Activated T-helper 9 cell treated with anti-CD3 and anti-CD28 coated beads, Interleukin-2, amount 50 U/mL, for 16 hours (primary cell): ENCODE data around the gene SYF2.

Source experiments
- DNase-seq: peaks from one replicate; pipeline ENCODE4 v3.0.0-alpha.2; 2020; ENCODE audit warnings: low read depth

Gene SYF2

DNA sequence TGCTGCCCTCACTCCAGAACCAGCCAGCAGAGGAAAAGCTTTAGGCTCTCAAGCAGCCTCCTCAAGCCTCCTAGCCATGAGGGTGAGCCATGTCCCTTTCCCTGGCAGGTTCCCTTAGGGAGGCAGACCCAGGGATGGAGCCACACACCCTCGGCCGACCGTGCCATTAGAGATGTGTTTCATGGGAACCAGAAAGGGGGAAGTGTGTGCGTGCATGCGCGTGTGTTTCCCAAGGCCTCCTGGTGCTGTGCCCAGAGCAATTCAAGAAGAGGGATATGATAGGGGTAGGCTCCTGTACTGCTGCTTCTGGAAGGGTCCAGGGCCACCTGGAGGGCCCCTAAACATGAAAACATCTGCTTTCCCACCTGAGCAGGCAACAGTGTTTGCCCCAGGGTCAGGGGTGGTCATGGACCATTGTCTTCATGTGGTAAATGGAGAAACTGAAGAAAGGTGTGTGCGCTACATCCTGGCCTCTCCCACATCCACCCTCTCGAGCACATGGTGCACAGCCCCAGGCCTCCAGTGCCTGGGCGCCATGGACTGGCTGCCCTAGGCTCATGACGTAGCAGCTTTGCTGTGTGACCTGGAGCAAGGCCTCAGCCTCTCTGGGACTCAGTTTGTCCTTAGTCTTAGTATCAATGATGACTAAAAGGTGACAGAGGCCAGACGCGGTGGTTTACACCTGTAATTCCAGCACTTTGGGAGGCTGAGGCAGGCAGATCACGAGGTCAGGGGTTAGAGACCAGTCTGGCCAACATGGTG, 48.1 kb downstream of the SYF2 start:
- DNase-seq: no peak

DNA sequence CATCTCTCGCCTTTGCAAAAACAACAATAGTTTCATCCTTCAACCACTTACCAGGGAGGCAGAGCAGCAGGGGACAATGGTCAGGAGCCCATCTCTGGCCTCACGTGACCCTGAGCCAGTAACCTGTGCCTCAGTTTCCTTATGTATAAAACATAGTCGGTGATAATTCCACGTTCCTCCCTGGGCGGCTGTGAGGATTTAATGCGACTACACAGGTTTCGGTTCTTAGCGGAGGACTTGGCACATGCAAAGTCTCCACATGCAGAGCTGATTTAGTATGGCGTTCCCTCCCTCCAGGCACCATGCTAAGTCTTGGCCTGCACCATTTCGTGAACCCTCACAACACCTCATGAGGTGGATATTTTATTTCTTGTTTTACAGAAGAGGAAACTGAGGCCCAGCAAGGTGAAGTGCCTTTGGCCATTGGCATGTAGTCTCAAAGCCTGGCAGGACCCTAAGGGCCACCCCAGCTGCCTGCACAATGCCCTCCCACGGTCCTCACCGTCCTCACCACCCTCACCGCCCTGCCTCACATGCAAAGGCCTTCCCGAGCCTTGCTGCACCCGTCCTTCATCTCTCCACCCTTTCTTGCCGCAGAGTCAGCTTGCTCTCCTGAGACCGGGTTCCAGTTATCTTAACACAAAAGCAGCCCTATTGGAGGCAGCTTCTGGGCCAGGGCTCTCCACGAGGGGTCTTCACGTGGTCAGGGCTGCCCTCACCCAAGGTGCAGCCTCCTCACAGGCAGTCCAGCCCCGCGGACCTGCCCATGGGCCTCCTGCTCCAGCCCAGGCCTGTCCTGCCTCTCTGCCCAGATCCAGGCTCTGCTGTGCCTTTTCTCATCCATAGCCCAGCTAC, 48.9 kb downstream of the SYF2 start:
- no peak for DNase-seq

DNA sequence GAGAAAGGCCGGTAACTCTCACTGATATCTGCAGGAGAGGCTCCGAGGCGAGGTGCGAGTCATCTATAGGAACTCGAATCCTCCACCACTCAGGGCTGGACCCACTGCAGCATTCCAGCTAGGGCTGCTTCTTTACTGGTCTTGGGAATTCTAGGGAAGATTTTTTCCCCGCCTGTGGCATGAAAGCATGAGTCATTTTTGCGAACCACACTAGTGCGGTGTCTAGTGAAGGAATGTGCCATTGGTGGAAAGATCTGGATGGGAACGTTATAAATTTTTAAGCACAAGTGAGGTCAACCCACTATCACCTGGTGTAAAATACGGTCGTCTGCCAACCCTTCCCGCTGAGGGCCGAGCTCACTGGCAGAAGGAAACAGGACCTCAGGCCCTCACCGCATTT, 49.7 kb downstream of the SYF2 start:
- DNase-seq: no peak

DNA sequence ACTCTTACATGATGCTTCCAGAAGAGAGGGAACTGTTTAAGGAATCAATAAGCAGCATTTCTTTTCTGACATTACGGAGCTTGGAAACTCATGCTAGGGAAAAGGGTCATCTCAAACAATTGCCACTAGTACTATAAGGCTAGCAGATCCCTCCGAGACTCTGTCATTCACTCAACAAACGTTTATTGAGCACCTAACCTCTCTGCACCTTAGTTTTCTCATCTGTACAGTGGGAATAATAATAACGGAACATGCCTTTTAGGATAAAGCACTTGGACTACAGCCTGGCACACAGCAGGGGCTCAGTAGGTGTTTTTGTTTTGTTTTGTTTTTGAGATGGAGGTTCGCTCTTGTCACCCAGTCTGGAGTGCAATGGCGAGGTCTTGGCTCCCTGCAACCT, 51.3 kb downstream of the SYF2 start:
- no peak for DNase-seq

DNA sequence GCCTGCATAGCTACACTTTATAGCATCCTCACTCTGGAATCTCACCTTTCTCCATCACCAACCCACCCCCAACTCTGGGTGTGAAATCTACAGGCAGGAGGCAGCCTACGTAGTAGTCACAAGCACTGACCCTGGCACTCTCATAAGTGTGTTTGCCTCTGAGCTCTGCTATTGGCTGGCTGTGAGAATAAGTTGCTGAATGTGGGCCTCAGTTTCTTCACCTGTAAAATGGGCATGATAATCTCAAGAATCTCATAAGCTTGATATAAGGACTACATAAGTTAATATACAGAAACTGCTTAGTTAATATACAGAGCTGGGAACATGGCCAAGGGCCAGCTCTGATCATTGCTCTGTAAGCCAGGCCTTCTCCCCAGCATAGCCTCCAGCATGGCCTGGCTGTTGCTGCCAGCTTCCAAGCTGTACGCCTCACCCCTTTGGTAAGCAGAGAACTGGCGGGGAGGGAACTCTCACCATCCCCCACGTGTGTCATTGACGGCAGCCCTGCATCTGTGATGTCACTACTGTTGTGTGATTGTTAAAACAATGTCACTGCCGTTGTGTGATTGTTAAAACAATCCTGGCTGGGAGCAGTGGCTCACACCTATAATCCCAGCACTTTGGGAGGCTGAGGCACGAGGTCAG, 53.3 kb downstream of the SYF2 start:
- no peak for DNase-seq

DNA sequence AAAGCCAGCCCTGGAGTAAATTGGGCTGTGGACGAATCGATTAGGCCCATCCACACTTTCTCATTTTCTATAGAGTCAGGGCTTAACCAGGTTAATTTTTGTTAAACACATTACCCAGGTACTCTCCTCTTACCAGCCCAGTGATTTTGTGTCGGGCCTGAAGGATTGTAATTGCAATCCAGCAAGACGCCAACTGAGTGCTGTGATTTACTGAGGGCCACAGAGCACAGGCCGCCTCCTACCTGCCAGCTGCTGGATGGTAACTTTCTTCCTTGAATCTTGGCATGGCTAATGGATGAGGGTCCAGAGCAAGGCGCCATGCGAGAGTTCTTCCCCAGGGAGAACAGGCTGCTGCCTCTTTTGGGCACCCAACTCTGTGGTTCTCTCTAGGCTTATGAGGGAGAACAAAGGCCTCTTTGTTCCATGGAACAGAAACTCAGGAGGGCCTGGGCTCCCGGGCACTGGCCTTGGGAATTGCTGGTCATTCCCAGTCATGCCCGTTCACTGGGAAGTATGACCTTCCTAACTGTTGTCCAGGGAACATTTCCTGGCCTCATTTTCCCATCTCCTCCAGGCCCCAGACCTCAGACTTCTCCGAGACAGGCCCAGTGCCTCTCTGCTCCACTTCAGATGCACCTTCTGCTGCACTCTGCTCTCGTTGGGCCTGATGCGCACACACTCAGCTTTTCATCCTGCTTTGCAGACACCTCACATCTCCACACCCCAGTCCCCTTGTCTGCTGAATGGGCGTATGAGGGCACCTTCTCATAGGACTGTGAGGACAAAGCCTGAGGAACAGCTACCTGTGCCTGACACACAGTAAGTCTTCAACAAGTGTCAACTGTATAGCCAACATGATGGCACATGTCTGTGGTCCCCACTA, 57.3 kb downstream of the SYF2 start:
- no peak for DNase-seq

DNA sequence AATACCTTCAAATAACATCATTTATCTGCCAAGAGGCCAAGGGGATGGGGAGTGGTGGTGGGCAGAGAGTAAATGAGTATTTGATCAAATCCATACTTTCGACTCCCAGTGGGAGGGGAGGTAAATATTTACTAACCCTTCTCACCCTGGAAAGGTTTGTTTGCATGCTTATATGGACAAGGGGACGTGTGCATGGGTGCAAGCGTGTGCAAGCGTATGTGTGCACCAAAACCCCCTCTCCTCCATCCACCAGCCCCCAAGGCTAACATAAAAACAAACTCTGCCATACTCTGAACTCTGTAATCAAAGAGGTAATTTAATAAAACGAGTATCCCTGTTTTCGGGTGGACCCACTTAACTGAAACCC, 58.0 kb downstream of the SYF2 start:
- no peak for DNase-seq

DNA sequence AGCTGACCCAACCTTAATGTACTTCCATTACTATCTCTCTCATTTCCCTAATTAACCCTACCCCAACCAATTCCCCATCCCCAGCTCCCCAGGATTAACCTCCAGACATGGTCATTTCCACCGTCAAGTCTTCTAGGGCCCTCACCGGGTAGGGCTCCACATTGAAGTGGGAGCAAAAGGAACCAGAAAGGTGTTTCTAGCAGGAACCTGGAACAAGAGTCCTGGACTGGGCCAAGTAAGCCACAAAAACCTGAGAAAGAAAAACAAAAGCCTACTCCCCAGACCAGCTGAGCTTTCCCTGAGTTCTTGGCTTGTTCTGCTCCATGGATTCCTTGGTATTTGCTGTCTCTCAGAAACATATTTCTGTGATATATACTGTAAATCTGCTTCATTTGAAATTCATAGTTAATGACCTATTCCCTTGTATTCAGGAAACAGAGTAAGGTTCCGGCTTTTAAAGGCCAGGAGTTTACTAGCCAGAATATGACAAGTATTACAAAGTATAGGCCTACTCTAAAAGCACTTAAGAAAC, 58.4 kb downstream of the SYF2 start:
- DNase-seq: no peak
